ENCODE measurements around the gene GSC. TPM values are rescaled to one million over a fixed set of nuclear protein-coding genes. Genes with fewer than 3 reads are reported as not detected.

Gene GSC
- 2.0 and 3.0 TPM in 2 replicates for total RNA-seq

DNA sequence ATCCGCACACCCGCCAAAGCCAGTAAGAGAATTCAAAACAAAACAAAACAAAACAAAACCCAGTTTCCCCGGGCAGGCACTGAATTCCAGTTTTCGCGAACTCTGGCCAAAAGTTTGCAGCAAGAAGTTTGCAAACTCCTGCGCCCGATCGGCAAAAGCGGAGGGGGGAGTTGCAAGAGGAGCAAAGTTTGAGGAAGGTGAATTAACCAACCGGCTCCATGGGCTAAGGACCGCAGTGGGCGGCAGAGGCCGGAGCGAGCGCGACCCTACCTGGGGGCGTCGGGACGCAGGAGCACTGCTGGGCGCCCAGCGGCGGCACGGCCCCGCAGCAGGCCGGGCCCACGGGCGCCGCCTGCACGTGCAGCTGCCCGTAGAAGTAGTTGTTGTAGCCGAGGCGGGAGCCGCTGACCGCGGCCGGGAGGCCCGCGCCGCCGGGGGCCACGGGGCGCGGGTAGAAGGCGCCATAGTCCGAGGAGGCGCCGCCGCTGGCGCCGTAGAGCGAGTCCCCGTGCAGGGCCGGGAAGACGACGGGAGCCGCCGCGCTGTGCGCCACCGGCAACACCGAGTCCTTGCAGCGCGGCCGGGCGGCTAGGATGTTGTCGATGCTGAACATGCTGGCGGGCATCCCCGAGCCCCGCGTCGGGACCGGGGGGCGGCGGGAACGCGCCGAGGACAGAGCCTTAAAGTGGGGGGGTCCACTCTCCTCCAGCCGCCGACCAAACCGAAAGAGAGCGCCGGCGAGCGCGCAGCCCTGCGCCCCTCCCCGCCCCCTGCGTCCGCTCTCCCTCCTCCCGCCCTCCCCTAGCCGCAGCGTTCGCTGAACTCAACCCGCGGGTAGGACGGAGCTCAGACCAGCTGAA lies at the start of gene GSC:
TSS of gene GSC (minus strand) at position 723 of the 860 bp plus-strand sequence. CDS start at position 625, 98 bp downstream.

Other genes with a start within 250 kb of the GSC start
- not detected in 2 replicates for gene SERPINA4, start 208.7 kb downstream of the GSC start, total RNA-seq
- not detected in 2 replicates for gene SERPINA5, start 188.7 kb downstream of the GSC start, total RNA-seq
- gene SERPINA3, start 157.7 kb downstream of the GSC start, total RNA-seq: 0.54 TPM in 1 of 2 replicates, not detected in the other